Endometrial microvascular endothelial cells (primary cell): ENCODE results near the gene VPS13D. TPM values are rescaled to one million over a fixed set of nuclear protein-coding genes. Genes with fewer than 3 reads are reported as not detected.

ENCODE experiments used
- in situ Hi-C: cut with HindIII; loops from 2 replicates; pipeline ENCODE4 v1.10.0; 2017; ENCODE audit warnings: low sequenced_read_pairs, low pct_unique_long_range_greater_than_20kb; ENCODE audit errors: inconsistent ontology term
- total RNA-seq: library from RNA; depleted of rRNA; stranded (reverse); fragments of >200 nt; gene quantifications from one replicate; pipeline ENCODE4 v1.2.3, GENCODE V29; 2015; ENCODE audit errors: inconsistent ontology term

VPS13D gene
- total RNA-seq, 1 donor from 2014 or later, result 19.3 TPM

- in situ Hi-C loops, result no loop called here
These were observed 33.0 kb upstream of the VPS13D start for GRCh38 chr1:12196641-12197482.

DNA sequence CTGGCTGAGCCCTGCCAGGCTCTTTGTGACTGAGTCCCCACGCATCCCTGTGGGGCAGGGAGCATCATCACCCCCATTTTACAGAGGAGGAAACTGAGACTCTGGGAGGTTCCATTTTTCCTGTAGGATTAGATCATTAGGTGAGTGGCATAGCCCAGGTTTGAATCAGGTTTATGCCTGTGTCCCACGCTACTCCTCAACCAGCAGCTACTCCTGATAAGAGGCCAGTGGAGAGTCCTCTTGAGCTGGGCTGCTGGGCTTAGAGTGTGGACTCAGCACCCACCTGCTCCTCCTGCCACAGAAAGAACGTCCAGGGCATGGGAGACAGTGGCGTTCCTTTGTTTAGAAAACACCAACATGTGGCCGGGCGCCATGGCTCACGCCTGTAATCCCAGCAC is 32.3 kb upstream of the VPS13D start:
- in situ Hi-C loops, result no loop called here

DNA sequence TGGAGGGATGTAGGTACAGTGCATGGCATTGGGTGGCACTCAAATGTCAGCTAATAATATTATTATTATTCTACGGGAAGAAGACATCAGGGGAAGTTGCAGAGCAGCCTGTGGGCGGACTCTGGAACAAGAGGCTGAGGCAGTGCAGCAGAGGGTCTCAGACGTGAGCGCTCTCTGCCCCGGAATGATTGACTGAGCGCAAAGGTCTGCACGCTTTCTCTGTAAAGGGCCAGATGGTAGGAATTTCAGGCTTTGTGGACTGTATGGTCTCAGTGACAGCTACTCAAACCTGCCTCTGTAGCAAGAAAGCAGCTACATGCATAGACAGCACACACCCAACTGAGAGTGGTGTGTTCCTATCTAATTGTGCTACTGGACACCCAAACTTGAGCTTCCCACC is 29.6 kb upstream of the VPS13D start:
- in situ Hi-C loops, result no loop called here

DNA sequence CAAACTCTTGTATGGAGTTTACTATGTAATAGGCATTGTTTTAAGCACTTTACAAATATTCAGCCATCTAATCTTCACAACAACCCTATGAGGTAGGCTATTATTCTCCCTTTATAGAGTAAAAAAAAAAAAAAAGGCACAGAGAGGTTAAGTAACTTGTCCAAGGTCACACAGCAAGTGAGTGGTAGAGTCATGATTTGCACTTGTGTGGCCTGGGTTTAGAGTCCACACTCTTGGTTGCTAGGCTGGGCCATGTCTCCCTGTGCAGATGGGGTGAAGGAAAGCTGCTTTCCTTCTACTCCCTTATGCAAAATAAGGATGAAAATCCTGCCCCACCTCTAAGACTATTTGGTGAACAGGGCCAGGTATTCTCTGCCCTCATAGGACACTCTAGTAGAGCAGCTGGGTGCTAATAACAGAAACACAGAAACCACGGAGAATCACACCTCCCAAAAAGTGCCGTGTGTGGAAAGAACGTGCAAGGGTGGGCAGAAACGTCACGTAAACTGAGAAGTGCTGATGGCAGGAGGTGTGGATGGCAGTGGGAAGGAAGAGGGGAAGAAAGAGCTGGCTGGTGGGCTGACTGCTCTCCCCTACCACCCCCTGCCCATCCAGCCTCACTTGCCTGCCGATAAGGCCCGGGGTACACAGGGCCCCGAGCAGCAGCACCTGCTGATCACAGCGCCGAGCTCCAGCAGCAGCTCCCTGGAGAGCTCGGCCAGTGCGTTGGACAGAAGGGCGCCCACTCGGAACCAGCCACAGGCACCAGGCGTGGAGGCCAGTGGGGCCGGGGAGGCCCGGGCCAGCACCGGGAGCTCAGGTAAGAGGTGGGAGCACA is 28.3 kb upstream of the VPS13D start:
- in situ Hi-C loops, result no loop called here

DNA sequence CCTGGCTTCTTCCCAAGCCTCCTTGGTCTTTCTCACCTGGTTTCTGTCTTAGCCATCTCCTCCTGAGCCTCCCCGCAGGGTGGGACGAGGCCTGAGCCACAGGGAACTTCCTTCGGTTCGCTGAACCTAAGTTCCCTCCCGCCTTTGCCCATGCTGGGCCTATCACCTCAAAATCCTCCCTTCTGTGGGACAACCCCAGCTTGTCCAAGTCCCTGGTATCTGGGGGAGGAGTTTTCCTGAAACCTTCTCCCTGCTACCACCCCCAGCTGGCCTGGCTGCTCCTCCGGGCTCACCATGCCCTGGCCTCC is 27.7 kb upstream of the VPS13D start:
- in situ Hi-C loops, result no loop called here

GRCh38 chr1:12202577-12202976 is 27.3 kb upstream of the VPS13D start:
- in situ Hi-C loops, result no loop called here

DNA sequence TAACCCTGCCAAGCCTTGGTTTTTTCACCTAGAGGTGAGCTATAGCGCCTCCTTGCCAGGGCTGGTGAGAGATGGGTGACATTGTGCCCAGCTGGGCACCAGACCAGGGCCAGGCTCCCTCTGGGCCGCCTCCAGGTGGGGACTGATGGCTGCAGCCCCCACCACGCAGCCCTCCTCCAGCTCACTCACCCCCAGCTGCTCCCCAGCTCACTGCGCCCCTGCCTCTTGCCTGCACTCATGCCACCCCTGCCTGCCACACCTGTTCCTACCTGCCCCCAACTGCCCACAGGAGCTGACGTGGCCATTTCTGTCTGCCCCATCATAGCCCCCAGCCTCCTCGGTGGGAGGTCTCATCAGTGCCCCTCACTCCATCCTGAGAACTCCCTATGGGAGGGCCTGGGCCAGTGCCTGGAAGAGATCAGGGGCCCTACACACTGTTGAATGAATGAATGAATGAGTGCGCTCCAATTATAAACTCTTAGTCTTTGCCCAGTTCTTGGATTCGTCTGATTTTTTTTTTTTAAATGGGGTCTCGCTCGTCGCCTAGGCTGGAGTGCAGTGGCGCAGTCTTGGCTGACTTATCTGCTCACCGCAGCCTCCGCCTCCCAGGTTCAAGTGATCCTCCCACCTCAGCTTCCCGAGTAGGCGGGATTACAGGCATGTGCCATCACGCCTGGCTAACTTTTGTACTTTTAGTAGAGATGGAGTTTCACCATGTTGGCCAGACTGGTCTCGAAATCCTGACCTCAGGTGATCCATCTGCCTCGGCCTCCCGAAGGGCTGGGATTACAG is 26.4 kb upstream of the VPS13D start:
- in situ Hi-C loops, result no loop called here

DNA sequence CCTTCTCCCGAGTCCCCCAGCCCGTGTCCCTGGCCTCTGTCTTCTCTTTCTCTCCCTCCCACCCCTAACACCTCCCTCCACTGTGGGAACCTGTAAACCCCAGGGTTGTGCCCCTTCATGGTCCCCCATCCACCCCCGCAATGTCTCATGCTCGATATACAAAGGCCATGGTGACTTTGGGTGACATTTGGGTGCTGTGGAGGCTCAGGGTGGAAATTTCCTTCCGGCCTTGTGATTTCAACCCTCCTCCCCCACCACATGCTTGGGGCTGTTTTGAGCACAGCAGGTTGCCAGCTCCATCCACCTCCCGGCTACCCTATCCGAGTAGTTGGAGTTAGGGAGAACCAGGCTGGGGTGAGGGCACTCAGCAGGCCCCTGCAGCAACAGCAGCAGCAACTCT is 25.7 kb upstream of the VPS13D start:
- in situ Hi-C loops, result no loop called here

DNA sequence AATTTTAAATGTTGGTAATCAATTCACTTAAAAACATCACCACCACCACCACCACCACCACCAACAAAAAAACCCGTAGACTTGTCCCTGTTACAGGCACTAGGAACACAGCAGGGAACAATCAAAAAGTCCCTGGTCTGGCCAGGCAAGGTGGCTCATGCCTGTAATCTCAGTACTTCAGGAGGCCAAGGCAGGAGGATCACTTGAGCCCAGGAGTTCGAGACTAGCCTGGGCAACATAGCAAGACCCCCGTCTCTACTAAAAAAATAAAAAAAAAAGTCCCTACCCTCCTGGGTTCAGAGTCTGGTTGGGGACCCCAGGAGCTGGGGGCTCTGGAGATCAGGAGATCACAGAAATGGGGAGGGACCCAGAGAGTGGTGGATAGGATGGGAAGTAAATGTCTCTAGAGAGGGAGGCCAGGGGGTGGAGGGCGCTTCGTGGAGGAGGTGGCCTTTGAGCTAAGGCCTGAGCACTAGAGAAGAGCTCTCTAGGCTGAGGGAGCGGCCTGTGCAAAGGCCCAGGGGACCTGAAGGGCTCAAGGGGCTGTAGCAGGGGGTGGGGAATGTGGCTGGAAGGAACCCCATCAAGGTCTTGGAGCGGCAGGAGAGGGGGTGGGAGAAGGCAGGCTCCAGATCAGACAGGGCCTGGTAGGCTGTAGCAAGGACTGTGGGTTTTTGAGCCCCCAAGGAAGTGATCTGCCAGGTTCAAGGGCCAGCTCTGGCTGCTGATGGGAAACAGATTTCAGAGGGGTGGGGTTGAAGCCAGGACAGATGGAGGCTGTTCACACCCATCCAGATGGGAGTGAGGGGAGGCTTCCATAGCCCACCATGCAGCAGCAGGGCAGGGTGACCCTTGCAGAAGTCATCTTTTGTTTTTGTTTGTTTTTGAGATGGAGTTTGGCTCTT is 24.8 kb upstream of the VPS13D start:
- in situ Hi-C loops, result no loop called here

- in situ Hi-C loops, result no loop called here
These were observed 23.6 kb upstream of the VPS13D start for GRCh38 chr1:12206238-12206637.

GRCh38 chr1:12206792-12207424 is 22.9 kb upstream of the VPS13D start:
- in situ Hi-C loops, result no loop called here

DNA sequence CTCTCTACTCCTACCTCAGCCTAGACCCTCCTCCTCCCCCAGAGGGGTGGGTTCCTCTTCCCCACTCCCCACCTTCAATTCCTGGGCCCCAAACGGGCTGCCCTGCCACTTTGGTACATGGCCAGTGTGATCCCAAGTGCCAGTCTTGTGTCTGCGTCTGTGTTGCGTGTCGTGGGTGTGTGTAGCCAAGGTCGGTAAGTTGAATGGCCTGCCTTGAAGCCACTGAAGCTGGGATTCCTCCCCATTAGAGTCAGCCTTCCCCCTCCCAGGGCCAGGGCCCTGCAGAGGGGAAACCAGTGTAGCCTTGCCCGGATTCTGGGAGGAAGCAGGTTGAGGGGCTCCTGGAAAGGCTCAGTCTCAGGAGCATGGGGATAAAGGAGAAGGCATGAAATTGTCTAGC is 21.6 kb upstream of the VPS13D start:
- in situ Hi-C loops, result no loop called here

- in situ Hi-C loops, result no loop called here
These were observed 20.9 kb upstream of the VPS13D start for GRCh38 chr1:12208764-12209494.

DNA sequence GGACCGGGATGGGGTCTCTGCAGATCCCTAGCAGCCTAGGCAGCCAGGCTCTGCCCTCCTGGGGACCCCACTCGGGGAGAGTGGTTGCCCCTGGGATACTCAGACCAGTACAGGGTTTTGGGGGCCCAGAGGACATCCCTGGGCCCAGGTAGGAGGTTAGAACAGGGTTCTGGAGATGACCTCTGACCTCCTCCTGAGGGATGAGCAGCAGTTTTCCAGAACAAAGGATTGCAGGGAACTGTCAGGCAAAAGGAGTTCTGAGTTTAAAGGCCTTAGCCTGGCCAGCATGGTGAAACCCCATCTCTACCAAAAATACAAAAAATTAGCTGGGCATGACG is 20.4 kb upstream of the VPS13D start:
- in situ Hi-C loops, result no loop called here

DNA sequence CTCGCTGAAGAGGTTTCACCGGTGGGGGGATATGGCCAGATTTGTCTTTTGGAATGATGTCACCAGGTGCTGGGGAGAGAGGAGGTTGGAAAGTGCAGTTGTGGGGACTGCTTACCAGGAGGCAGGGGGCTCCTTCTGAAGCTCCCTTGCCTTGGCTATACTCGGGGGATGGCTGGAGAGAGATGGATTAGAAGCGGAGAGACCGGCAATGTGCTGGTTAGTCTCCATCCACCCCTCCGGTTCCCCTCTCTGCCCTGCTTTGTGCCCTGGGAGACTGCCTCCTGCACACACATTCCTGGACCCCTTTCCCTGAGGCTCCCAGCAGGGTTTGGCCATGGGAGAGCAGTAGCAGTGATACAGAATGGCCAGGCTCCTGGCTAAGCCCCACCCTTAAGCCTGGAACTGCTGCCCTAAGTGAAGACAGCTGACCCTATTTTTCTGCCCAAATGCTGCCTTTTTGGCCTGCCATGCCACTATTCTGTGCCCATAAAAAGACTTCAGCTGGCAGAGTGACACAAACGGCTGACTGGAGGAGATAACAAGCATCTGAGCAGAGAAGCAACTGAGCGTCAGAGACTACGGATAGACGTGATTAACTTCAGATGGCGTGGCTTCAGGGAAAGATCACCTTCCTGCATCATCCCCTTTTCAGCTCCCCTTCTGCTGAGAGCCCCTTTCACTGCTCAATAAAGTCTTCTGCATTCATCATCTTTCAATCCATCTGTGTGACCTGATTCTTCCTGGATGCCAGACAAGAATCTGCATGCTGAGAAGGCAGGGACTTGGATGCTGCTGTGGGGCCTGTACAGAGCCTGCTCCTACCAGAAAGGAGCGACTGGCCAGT is 14.5 kb upstream of the VPS13D start:
- in situ Hi-C loops, result no loop called here

DNA sequence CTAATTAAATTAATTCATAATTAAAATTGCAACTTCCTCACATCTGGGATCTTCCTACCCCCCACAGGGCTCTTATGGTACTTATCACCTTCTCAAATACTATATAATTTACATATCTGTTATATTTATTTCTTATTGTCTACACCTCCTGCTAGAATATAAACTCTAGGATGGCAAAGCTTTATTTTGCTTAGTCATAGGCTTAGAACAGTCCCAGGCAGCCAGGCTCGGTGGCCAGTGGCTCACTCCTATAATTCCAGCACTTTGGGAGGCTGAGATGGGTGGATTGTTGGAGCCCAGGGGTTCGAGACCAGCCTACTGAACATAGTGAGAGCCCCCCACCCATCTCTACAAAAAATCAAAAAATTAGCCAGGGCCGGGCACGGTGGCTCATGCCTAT is 10.0 kb upstream of the VPS13D start:
- in situ Hi-C loops, result no loop called here

DNA sequence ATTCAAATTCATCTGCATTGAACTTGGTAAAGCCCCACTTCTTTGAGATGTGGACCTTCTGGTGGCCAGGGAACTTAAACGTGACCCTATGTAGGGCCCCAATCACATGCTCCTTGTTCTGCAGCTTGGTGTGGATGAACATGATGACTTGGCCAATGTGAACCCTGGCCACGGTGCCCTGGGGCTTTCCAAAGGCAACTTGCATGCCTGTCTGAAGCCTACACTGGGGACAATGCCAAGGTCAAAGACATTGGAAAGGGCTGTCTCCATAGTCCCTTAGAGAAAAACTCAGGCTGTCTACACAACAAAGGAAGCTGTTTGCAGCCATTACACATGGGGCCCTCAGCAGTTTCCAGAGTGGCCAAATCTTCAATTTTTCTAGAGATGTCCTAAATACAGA is 8.9 kb upstream of the VPS13D start:
- in situ Hi-C loops, result no loop called here
